Fibroblast of lung (primary cell): Measurements from ENCODE around the gene OXSR1. TPM values are rescaled to one million over a fixed set of nuclear protein-coding genes. Genes with fewer than 3 reads are reported as not detected.
A peak's percentile ranks its signal among the peaks of the same experiment; 100 is the strongest.

ENCODE experiments used
- DNase-seq, 2 donors: peaks; one replicate each; pipeline versions ENCODE4 v3.0.0 to v3.0.0-alpha.2; 2010; ENCODE audit warnings: low read depth in 2 of 2
- H2AFZ ChIP-seq: 2 replicates; pipeline ENCODE4 v1.5.1; 2012; ENCODE audit warnings: low read length, control low read depth, inconsistent platforms
- H3K27ac ChIP-seq: 2 replicates; pipeline ENCODE4 v1.5.1; 2011; ENCODE audit warnings: low read length, control low read depth; ENCODE audit not compliant: insufficient read depth
- H3K27me3 ChIP-seq: 2 replicates; pipeline ENCODE4 v1.5.1; 2011; ENCODE audit warnings: mild to moderate bottlenecking, low read length; ENCODE audit not compliant: control insufficient read depth, insufficient read depth
- H3K36me3 ChIP-seq: 2 replicates; pipeline ENCODE4 v1.5.1; 2011; ENCODE audit warnings: low read length; ENCODE audit not compliant: control insufficient read depth, insufficient read depth
- H3K4me1 ChIP-seq: 2 replicates; pipeline ENCODE4 v1.5.1; 2011; ENCODE audit warnings: low read length; ENCODE audit not compliant: control insufficient read depth, insufficient read depth; ENCODE audit errors: extremely low read depth
- H3K4me2 ChIP-seq: 2 replicates; pipeline ENCODE4 v1.5.1; 2011; ENCODE audit warnings: low read length, control low read depth; ENCODE audit not compliant: insufficient read depth; ENCODE audit errors: extremely low read depth
- H3K4me3 ChIP-seq, 4 experiments: fragments of 200-600 bp in 1 of 4; sonication (generic) in 1 of 4; replicated peaks in 1 of 4; 2 replicates each; pipeline ENCODE4 v1.5.1; 2011 to 2016; ENCODE audit warnings: low read length in 4 of 4, low read depth in 3 of 4, mild to moderate bottlenecking in 3 of 4, control low read depth in 2 of 4, inconsistent platforms in 1 of 4, mixed read lengths in 1 of 4; ENCODE audit not compliant: insufficient read depth in 1 of 4; ENCODE audit errors: control extremely low read depth in 1 of 4
- H3K79me2 ChIP-seq: 2 replicates; pipeline ENCODE4 v1.5.1; 2012; ENCODE audit warnings: mild to moderate bottlenecking, low read length, inconsistent platforms; ENCODE audit not compliant: control insufficient read depth, insufficient read depth
- H3K9ac ChIP-seq: 2 replicates; pipeline ENCODE4 v1.5.1; 2011; ENCODE audit warnings: mild to moderate bottlenecking, low read length, control low read depth; ENCODE audit not compliant: insufficient read depth
- H3K9me3 ChIP-seq: 2 replicates; pipeline ENCODE4 v1.5.1; 2012; ENCODE audit warnings: low read depth, low read length; ENCODE audit not compliant: control insufficient read depth, insufficient read depth
- H4K20me1 ChIP-seq: 2 replicates; pipeline ENCODE4 v1.5.1; 2011; ENCODE audit warnings: low read length; ENCODE audit not compliant: control insufficient read depth, insufficient read depth; ENCODE audit errors: extremely low read depth
- EZH2 ChIP-seq: IDR thresholded peaks from 2 replicates; pipeline ENCODE4 v1.5.1; 2012; ENCODE audit warnings: low read length, control low read depth, mild to moderate bottlenecking; ENCODE audit errors: missing control alignments
- polyA plus RNA-seq, 2 donors: library from polyadenylated mRNA; depleted of rRNA in 1 of 2; stranded (reverse) in 1 of 2; unstranded in 1 of 2; fragments of >200 nt; gene quantifications; 2 replicates each; pipeline ENCODE4 v1.2.1, GENCODE V29; 2011 to 2012; ENCODE audit warnings: missing spikeins in 1 of 2
- total RNA-seq: library from RNA; depleted of rRNA; stranded (reverse); fragments of >200 nt; gene quantifications from 2 replicates; pipeline ENCODE4 v1.2.1, GENCODE V29; 2014
- TF ChIP-seq, protein P1 (sequence below), 2 donors: IDR thresholded peaks in 1 of 2; conservative IDR thresholded peaks in 1 of 2; 1 replicate in 1 of 2; 2 replicates in 1 of 2; pipeline ENCODE4 v1.5.1; 2011 to 2012; ENCODE audit warnings: low read length in 2 of 2, control low read depth in 1 of 2, inconsistent platforms in 1 of 2, low read depth in 1 of 2, mild to moderate bottlenecking in 1 of 2

OXSR1 gene
- total and polyA plus RNA-seq, 2 donors (not counting 1 experiment from before 2014, with no cell fraction given): 32.7 to 45.2 TPM

DNA sequence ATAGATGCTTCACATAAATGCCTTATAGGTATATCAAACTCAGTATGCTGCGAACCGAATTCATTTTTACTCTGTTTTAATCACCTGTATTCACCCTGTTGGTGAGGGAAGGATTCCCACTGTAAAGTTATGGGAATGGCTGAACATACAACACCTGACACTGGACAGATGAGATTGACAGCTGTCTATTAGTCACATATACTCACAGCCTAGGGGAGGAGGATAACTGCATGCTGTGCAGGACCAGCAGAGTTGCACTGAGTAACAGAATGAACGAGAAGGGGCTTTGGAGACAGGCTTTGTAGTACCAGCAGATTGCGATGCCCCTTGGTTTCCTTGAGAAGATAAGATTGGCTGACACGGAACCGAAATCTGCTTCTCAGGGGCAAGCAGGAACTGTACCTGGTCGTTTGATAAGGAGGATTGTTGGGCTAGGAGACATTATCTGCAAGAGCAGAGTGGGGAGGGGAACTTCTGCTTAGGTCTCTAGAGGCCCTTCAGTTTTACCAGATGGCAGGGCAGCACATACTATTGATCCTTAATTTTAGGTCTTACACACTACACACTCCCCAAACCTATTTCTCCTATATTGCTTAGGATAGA, 56.8 kb downstream of the OXSR1 start:
- peaks cover 16% of the 10 kb centered on the region for H3K79me2 ChIP-seq
- H3K4me3 ChIP-seq: no peak overlapping the region
- H3K4me2 ChIP-seq: no peak overlapping the region
- no peaks in the 10 kb centered on the region for H3K4me1 ChIP-seq
- H3K9ac ChIP-seq: no peak overlapping the region
- TF ChIP-seq EZH2: no peak
- TF ChIP-seq, protein P1, sequence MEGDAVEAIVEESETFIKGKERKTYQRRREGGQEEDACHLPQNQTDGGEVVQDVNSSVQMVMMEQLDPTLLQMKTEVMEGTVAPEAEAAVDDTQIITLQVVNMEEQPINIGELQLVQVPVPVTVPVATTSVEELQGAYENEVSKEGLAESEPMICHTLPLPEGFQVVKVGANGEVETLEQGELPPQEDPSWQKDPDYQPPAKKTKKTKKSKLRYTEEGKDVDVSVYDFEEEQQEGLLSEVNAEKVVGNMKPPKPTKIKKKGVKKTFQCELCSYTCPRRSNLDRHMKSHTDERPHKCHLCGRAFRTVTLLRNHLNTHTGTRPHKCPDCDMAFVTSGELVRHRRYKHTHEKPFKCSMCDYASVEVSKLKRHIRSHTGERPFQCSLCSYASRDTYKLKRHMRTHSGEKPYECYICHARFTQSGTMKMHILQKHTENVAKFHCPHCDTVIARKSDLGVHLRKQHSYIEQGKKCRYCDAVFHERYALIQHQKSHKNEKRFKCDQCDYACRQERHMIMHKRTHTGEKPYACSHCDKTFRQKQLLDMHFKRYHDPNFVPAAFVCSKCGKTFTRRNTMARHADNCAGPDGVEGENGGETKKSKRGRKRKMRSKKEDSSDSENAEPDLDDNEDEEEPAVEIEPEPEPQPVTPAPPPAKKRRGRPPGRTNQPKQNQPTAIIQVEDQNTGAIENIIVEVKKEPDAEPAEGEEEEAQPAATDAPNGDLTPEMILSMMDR (conservative IDR thresholded peaks at IDR 0.05 in 1 of 2, IDR thresholded peaks at IDR 0.05 in 1 of 2; ENCODE audit: low read depth in 1 of 2, low read length in 2 of 2): no peak
- H3K9me3 ChIP-seq: no peaks in the 10 kb centered on the region
- no peaks in the 10 kb centered on the region for H3K36me3 ChIP-seq
- H3K27ac ChIP-seq: no peak overlapping the region
- DNase-seq: no peak
- H4K20me1 ChIP-seq: no peaks in the 10 kb centered on the region
- no peaks in the 10 kb centered on the region for H3K27me3 ChIP-seq
- no peak overlapping the region for H2AFZ ChIP-seq

DNA sequence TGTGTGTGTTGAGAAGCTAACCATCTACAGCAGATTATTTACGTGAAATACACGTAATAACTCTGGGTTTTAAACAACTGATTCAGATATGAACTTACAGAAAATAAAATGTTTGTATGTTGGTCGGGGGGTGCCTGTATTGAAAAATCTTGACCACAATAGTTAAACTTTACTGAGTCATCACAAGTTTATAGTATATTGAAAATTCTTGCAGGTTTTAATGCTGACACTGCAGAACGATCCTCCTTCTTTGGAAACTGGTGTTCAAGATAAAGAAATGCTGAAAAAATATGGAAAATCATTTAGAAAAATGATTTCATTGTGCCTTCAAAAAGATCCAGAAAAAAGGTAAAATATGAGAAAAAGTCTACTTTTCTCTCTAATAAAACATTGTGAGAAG, 59.0 kb downstream of the OXSR1 start:
- Histone ChIP-seq H3K79me2 (peaks cover 8% of the 10 kb centered on the region), H2AFZ (no peak overlapping the region), H3K27ac (no peak overlapping the region), H3K9ac (no peak overlapping the region), H3K4me2 (no peak overlapping the region), H4K20me1 (no peaks in the 10 kb centered on the region), H3K27me3 (no peaks in the 10 kb centered on the region), H3K4me1 (peaks cover 9% of the 10 kb centered on the region), H3K36me3 (no peaks in the 10 kb centered on the region), H3K4me3 (no peak overlapping the region), H3K9me3 (no peaks in the 10 kb centered on the region)
- DNase-seq: peak in 1 of 2 donors; percentile 35
- TF ChIP-seq EZH2: no peak

DNA sequence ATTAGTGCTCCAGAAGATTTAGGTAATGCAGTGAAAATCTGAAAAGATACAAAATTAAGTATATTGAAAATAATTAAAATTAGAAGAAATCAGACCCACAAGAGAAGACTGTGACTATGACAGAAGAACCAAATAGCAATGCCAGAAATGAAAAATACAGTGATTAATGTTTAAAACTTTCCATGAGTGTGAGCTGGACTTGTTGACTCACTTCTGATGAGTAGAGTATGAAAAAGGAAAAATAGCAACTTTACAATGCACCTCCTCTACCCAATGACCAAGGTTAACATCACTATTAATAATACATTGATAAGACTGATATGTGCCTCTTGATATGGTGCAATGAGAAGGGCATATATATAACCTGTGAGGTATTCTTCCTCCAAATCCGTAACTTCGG, 60.9 kb downstream of the OXSR1 start:
- Histone ChIP-seq H4K20me1 (no peaks in the 10 kb centered on the region), H3K27me3 (no peaks in the 10 kb centered on the region), H3K4me1 (peaks cover 9% of the 10 kb centered on the region), H3K4me3 (no peak overlapping the region), H3K9ac (no peak overlapping the region), H2AFZ (no peak overlapping the region), H3K36me3 (no peaks in the 10 kb centered on the region), H3K4me2 (no peak overlapping the region), H3K27ac (no peak overlapping the region), H3K9me3 (no peaks in the 10 kb centered on the region), H3K79me2 (peaks cover 2% of the 10 kb centered on the region)
- TF ChIP-seq, protein P1 (conservative IDR thresholded peaks at IDR 0.05 in 1 of 2, IDR thresholded peaks at IDR 0.05 in 1 of 2; ENCODE audit: low read depth in 1 of 2, low read length in 2 of 2): no peak
- no peak for TF ChIP-seq EZH2
- DNase-seq: peak in 1 of 2 donors; percentile 53
